T follicular helper cell (primary cell): ENCODE measurements around the gene DNAJC13.

ENCODE experiments used
- DNase-seq: peaks from one replicate; pipeline ENCODE4 v3.0.0-alpha.2; 2020; ENCODE audit warnings: low read depth

The DNAJC13 gene

GRCh38 chr3:132405188-132405587 lies 12.1 kb upstream of the DNAJC13 start:
- no peak for DNase-seq

GRCh38 chr3:132405609-132406299 lies 11.5 kb upstream of the DNAJC13 start:
- no peak for DNase-seq

- no peak for DNase-seq
Measured at GRCh38 chr3:132406587-132406986, 10.7 kb upstream of the DNAJC13 start.

- DNase-seq: no peak
Measured at GRCh38 chr3:132407025-132407424, 10.3 kb upstream of the DNAJC13 start.

GRCh38 chr3:132414841-132415240 lies 2.5 kb upstream of the DNAJC13 start:
- DNase-seq: no peak

- DNase-seq: no peak
Measured at GRCh38 chr3:132416161-132416560, 1.1 kb upstream of the DNAJC13 start.

GRCh38 chr3:132417695-132418411 lies 551 bp downstream of the DNAJC13 start:
- DNase-seq: no peak

GRCh38 chr3:132418916-132419315 lies 1.6 kb downstream of the DNAJC13 start:
- no peak for DNase-seq

GRCh38 chr3:132421832-132422231 lies 4.5 kb downstream of the DNAJC13 start:
- DNase-seq: no peak

- no peak for DNase-seq
Measured at GRCh38 chr3:132422531-132422930, 5.2 kb downstream of the DNAJC13 start.

- no peak for DNase-seq
Measured at GRCh38 chr3:132432639-132433038, 15.3 kb downstream of the DNAJC13 start.

GRCh38 chr3:132433121-132433520 lies 15.8 kb downstream of the DNAJC13 start:
- no peak for DNase-seq

- no peak for DNase-seq
Measured at GRCh38 chr3:132435224-132435910, 18.1 kb downstream of the DNAJC13 start.

- DNase-seq: no peak
Measured at GRCh38 chr3:132435911-132436425, 18.7 kb downstream of the DNAJC13 start.

- no peak for DNase-seq
Measured at GRCh38 chr3:132443421-132443820, 26.1 kb downstream of the DNAJC13 start.

- no peak for DNase-seq
Measured at GRCh38 chr3:132444383-132444782, 27.1 kb downstream of the DNAJC13 start.

GRCh38 chr3:132445817-132446216 lies 28.5 kb downstream of the DNAJC13 start:
- DNase-seq: no peak

- DNase-seq: no peak
Measured at GRCh38 chr3:132448216-132448961, 31.1 kb downstream of the DNAJC13 start.

GRCh38 chr3:132456136-132456535 lies 38.8 kb downstream of the DNAJC13 start:
- DNase-seq: no peak

GRCh38 chr3:132456571-132456970 lies 39.3 kb downstream of the DNAJC13 start:
- DNase-seq: no peak

GRCh38 chr3:132457286-132457685 lies 40.0 kb downstream of the DNAJC13 start:
- DNase-seq: no peak

- DNase-seq: no peak
Measured at GRCh38 chr3:132459551-132459950, 42.2 kb downstream of the DNAJC13 start.
